WERI-Rb-1 (cell line): ENCODE results near the gene SPEF1.

Experiments used
- DNase-seq: peaks from one replicate; pipeline ENCODE4 v3.0.0-alpha.2; 2020
- H3K27ac ChIP-seq: fragments of 250-450 bp; sonication (Bioruptor Pico); 2 replicates; pipeline ENCODE4 v1.5.1; 2020; ENCODE audit warnings: mild to moderate bottlenecking, moderate library complexity
- H3K27me3 ChIP-seq: fragments of 250-450 bp; sonication (Bioruptor Pico); 2 replicates; pipeline ENCODE4 v1.5.1; 2021; ENCODE audit warnings: mild to moderate bottlenecking, low read depth, moderate library complexity; ENCODE audit not compliant: insufficient read depth, severe bottlenecking
- H3K36me3 ChIP-seq: fragments of 250-450 bp; sonication (Bioruptor Pico); 2 replicates; pipeline ENCODE4 v1.5.1; 2020; ENCODE audit warnings: mild to moderate bottlenecking, moderate library complexity
- H3K4me3 ChIP-seq: 2 replicates; pipeline ENCODE4 v1.5.1; 2011; ENCODE audit warnings: low read depth, mild to moderate bottlenecking, control low read depth, low read length
- H3K9me3 ChIP-seq: fragments of 250-450 bp; sonication (Bioruptor Pico); 2 replicates; pipeline ENCODE4 v1.5.1; 2021; ENCODE audit warnings: mild to moderate bottlenecking, moderate library complexity; ENCODE audit not compliant: severe bottlenecking
- CTCF ChIP-seq: IDR thresholded peaks from 2 replicates; pipeline ENCODE4 v1.5.1; 2011; ENCODE audit warnings: low read depth, mild to moderate bottlenecking, control low read depth, inconsistent platforms, low read length

Gene SPEF1

GRCh38 chr20:3739054-3739925 lies 42.0 kb downstream of the SPEF1 start:
- no peak for TF ChIP-seq CTCF
- Histone ChIP-seq H3K27me3 (no peaks in the 10 kb centered on the region), H3K36me3 (no peaks in the 10 kb centered on the region), H3K27ac (no peak overlapping the region), H3K4me3 (no peak overlapping the region), H3K9me3 (no peaks in the 10 kb centered on the region)
- no peak for DNase-seq

DNA sequence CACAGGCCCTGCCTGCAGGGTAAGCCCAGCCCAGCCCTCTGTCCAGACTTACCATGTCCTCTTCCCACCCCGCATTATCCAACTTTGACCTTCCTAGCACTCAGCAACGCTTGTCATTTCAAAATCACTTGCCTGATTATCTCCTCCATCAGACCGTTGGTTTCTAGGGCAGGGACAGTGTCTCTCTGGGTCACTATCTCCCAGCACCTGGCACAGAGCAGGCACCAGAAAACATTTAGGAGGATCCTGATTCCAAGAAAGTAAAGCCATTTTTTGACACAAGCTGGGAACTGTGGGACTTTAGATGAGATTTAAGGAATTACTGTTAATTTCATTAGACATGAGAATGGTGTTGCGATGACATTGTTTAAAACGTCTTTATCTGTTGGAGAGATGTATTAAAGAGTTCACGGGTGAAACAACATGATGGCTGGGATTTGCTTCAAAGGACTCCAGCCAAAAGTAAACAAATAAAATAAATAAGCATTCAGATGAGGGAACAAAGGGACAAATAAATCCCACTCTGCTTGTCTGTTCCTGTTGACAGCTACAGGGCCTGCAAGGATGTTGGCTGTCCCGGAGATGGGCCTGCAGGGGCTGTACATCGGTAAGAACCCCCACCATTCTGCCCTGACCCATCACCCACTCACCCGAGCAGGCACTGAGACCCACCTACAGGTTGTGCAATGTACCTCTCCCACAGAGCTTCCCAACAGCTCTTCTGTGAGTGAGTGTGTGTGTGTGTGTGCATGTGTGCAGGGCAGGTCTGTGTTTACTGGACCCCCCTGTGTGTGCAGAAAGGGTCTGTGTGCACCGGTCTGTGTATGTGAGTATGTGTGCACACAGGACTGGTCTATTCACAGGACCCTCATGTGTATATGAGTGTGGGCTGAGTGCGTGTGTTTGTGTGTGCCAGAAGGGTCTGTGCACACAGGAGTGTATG lies 42.9 kb downstream of the SPEF1 start:
- H3K4me3 ChIP-seq = no peak overlapping the region
- no peak for TF ChIP-seq CTCF
- H3K9me3 ChIP-seq = no peaks in the 10 kb centered on the region
- DNase-seq = peak; percentile 47
- H3K27me3 ChIP-seq = no peaks in the 10 kb centered on the region
- H3K36me3 ChIP-seq = no peaks in the 10 kb centered on the region
- H3K27ac ChIP-seq = peak overlapping the region; percentile 56

DNA sequence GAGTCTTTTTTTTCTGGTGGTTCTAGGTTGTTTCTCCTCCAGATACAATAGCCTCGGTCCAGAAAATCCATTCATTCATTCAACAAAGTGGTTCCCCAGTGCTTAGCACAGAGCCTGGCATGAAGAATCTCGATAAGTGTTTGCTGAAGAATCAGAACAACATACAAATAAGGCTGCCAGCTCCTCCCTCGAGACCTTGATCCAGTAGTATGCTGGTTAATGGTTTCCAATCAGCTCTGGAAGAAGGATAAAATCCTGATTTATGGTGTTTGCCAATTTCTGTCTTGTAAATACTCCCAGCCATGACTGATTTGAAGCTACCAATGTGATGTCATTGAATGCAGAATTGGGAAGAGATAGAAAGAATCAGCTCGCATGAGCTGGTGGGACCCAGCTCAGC lies 45.5 kb downstream of the SPEF1 start:
- H3K27me3 ChIP-seq = no peaks in the 10 kb centered on the region
- TF ChIP-seq CTCF = no peak
- H3K9me3 ChIP-seq = no peaks in the 10 kb centered on the region
- H3K36me3 ChIP-seq = no peaks in the 10 kb centered on the region
- no peak for DNase-seq
- no peak overlapping the region for H3K4me3 ChIP-seq
- no peak overlapping the region for H3K27ac ChIP-seq

DNA sequence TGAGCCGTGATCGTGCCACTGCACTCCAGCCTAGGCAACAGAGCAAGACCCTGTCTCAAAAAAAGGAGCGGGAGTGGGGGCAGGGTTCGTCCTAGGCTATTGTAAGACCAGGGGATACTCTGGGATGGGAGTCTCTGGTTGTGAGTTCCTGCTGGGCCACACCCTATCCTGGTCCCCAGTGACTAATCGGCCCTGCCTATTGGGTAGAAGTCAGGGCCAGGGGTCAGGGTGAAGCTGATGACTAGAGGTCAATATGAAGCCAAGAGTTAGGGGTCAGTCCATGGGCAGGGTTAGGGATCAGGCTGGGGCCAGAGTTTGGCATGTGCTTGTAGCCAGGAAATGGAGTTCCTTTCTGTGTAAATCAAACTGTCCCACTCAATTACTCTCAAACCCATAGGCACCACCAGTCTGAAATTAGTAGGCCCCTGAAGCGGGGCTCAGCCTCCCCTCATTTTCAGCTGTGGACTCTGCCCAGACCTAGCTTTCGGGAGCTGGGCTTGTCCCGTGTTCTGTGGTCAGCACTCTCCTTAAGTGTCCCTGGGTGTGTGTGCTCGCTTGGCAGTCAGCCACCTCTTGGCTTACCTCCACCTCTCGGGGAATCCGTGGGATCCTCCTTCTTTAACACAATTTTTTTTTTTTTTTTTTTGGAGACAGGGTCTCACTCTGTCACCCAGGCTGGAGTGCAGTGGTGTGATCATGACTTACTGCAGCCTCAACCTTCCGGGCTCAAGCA lies 47.0 kb downstream of the SPEF1 start:
- no peak for TF ChIP-seq CTCF
- Histone ChIP-seq H3K4me3 (no peak overlapping the region), H3K27me3 (no peaks in the 10 kb centered on the region), H3K27ac (no peak overlapping the region), H3K36me3 (no peaks in the 10 kb centered on the region), H3K9me3 (no peaks in the 10 kb centered on the region)
- DNase-seq = no peak

DNA sequence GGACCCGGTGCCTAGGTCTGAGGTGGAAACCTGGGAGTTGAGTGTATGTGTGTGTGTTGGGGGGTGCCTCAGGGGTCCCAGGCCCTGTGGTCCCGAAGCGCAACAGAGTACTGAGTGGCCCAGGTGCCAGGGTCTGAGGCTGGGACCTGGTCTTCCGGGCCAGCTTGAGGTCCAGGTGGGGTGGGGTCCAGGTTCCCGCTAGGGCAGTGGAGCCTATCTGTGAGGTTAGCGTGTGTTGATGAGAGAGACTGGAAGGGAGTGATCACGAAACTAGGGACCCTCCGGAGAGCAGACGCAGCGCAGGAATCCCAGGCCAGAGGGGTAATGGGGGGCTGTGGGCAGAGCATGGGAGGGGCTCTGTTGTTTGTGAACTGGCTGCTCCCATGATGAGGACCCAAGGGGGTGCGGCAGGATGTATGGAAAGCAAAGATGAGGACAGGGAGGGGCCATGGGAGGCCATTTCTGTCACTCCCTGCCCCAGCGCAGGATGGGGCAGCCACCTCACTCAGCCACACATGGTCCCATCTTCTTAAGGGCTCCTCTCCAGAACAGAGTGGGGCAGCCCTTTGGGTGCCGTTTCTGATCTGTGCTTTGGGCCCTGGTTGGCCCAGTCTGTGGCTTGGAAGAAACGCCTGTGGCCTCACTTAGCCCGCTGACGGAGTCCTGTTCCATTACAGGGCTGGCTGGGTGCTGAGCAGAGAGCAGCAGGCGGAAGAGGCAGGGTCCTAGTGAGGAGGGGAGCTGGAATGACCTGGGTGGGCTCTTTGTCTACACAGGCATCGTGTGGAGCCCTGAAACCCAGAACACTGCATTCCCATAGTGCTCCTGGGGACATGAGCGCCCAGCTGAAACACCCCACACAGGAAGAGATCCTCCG lies 47.9 kb downstream of the SPEF1 start:
- no peaks in the 10 kb centered on the region for H3K9me3 ChIP-seq
- no peak overlapping the region for H3K4me3 ChIP-seq
- H3K36me3 ChIP-seq = no peaks in the 10 kb centered on the region
- no peak overlapping the region for H3K27ac ChIP-seq
- DNase-seq = no peak
- TF ChIP-seq CTCF = no peak
- no peaks in the 10 kb centered on the region for H3K27me3 ChIP-seq
